Esophagus muscularis mucosa (tissue), 3 donors: ENCODE data around the gene TEX44.

ENCODE experiments used
- EP300 ChIP-seq: sonication (generic); formaldehyde crosslinking; IDR thresholded peaks from one replicate; pipeline ENCODE4 v1.6.1; 2017; ENCODE audit warnings: antibody characterized with exemption
- TF ChIP-seq, protein P1 (sequence below), 3 experiments: fragments of 200-600 bp in 2 of 3; fragments of 450-650 bp in 1 of 3; sonication (generic) in 2 of 3; IDR thresholded peaks; one replicate each; pipeline ENCODE4 v1.5.1; 2017 to 2019; ENCODE audit warnings: antibody characterized with exemption in 3 of 3, mild to moderate bottlenecking in 2 of 3, moderate library complexity in 1 of 3

DNA sequence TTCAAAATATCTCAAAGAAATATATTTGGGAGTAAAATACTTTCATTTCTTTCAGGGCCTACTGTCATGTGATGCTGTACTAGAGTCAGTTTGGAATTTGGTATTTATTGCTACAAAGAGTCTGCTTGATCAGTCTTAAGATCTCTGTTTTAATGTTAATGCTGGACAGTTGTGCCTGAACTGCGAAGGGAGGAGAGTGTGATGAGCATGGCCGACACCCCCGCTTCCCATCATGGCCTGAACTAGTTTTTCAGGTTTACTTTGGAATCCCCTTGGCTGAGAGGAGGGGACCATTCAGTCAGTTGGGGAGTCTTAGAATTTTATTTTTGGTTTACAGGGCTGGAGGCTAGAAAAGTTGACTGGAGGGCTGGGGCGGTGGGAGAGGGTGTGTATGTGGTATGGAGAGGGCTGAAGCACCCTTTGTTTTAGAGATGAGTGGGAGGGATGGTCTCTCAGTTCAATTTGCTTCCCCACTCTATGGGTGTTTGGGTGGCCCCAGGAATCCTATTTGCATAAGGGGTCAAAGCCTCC is 20.9 kb upstream of the TEX44 start:
- no peak for TF ChIP-seq EP300
- TF ChIP-seq, protein P1, sequence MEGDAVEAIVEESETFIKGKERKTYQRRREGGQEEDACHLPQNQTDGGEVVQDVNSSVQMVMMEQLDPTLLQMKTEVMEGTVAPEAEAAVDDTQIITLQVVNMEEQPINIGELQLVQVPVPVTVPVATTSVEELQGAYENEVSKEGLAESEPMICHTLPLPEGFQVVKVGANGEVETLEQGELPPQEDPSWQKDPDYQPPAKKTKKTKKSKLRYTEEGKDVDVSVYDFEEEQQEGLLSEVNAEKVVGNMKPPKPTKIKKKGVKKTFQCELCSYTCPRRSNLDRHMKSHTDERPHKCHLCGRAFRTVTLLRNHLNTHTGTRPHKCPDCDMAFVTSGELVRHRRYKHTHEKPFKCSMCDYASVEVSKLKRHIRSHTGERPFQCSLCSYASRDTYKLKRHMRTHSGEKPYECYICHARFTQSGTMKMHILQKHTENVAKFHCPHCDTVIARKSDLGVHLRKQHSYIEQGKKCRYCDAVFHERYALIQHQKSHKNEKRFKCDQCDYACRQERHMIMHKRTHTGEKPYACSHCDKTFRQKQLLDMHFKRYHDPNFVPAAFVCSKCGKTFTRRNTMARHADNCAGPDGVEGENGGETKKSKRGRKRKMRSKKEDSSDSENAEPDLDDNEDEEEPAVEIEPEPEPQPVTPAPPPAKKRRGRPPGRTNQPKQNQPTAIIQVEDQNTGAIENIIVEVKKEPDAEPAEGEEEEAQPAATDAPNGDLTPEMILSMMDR (IDR thresholded peaks at IDR 0.05), result no peak
